ENCODE measurements around the gene NAA80. TPM values are rescaled to one million over a fixed set of nuclear protein-coding genes. Genes with fewer than 3 reads are reported as not detected.

Gene NAA80
- total RNA-seq, 6 experiments from 2014 or later = 2.5 to 6.2 (median 3.5) TPM

DNA sequence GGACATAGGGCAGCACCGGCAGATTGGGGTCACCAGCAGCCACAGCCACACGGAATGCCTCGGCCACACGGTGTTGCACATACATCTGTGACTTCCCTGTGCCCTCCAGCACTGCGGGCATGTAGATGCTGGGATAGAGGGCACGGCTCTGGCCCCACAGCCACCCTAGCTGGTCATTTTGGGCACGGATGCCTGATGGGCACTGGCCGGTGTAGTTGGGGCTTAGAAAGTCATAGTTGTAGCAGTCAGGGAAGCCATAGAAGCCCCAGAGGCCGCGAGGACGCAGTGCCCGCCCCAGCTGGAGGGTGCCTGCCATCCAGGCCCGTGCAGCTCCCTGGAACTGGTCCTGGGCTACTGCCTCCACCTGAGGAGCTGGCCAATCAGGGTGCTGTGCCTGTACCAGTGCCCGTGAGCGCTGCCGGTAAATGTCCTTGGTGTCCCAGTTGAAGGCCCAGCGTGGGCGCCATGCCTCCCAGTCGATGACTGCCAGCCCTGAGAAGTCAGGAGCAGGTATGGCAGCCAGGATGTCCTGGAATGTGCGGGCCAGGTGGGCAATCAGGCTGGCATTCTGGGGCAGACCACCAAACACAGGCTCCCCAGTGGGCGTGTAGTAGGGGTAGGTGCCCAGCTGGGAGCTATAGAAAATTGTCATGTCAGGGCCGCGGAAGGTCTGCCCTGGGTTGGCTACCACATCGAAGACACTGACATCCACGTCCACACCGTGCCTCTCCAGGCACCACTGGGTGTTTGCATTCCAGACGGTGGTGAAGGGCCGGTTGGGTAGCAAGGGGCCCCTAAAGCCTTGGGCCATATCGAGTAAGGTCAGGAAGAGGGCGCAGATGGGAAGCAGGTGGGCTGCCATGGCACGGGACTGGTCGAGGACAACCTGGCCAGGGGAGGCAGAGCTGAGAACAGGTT, 3.1 kb upstream of the NAA80 start:
- H3K27me3 ChIP-seq = no peaks in the 10 kb centered on the region
- peak; percentile 79 for TF ChIP-seq POLR2A (IDR thresholded peaks at IDR 0.05)
- TF ChIP-seq, protein P1, sequence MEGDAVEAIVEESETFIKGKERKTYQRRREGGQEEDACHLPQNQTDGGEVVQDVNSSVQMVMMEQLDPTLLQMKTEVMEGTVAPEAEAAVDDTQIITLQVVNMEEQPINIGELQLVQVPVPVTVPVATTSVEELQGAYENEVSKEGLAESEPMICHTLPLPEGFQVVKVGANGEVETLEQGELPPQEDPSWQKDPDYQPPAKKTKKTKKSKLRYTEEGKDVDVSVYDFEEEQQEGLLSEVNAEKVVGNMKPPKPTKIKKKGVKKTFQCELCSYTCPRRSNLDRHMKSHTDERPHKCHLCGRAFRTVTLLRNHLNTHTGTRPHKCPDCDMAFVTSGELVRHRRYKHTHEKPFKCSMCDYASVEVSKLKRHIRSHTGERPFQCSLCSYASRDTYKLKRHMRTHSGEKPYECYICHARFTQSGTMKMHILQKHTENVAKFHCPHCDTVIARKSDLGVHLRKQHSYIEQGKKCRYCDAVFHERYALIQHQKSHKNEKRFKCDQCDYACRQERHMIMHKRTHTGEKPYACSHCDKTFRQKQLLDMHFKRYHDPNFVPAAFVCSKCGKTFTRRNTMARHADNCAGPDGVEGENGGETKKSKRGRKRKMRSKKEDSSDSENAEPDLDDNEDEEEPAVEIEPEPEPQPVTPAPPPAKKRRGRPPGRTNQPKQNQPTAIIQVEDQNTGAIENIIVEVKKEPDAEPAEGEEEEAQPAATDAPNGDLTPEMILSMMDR (IDR thresholded peaks at IDR 0.05) = no peak
- H3K4me1 ChIP-seq = peaks cover 0 to 26% (median 14%) of the 10 kb centered on the region in 4 donors
- ATAC-seq (peak; percentile 4 to 35 (median 20)), DNase-seq (peak; percentile 79 to 93 (median 92))
- H3K4me3 ChIP-seq = peak overlapping the region; percentile 58 to 77 (median 59)
- H3K36me3 ChIP-seq = no peaks in the 10 kb centered on the region
- 13% methylated on average over 6 of the region's 32 CpGs for WGBS (ENCODE audit: insufficient coverage, low coverage, low lambda C conversion rate, missing lambda C conversion rate)
- H3K27ac ChIP-seq = peak overlapping the region; percentile 86 to 96 (median 88)
- intact Hi-C loops (cut with DNase I) = no loop called here
- no peaks in the 10 kb centered on the region for H3K9me3 ChIP-seq

DNA sequence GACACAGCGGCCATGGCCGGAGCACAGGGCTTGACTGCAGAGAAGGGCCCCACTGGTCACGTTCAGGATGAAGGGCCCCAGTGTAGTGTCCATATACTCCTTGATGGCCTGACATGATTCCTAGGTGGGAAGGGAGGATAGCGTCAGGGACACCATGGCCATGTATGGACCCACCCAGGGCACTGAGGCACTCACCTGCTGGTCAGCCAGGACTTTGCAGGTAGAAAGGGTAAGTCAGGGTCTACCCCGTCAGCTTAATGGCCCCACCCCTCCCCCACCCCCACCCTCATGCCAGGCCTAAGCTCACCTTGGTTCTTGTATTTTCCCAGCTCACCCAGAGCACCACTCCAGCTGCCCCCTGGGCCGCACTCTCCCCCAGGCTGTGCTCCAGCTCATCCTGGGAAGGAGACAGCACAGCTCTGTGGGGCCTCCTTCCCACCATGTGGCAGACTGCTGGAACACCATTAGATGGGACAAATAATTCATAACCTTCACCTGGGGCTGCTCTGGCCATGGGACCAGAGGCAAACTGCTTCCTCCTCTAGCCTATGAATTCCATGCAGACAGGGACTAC, 1.6 kb upstream of the NAA80 start:
- peaks cover 0 to 26% (median 14%) of the 10 kb centered on the region in 4 donors for H3K4me1 ChIP-seq
- H3K36me3 ChIP-seq = no peaks in the 10 kb centered on the region
- H3K4me3 ChIP-seq = peak overlapping the region in 2 of 3 donors; percentile 59 to 77
- no peaks in the 10 kb centered on the region for H3K27me3 ChIP-seq
- DNase-seq = no peak
- 33% methylated on average over 1 of the region's 6 CpGs for WGBS (ENCODE audit: insufficient coverage, low coverage, low lambda C conversion rate, missing lambda C conversion rate)
- TF ChIP-seq POLR2A (IDR thresholded peaks at IDR 0.05) = no peak
- TF ChIP-seq, protein P1 (IDR thresholded peaks at IDR 0.05) = no peak
- no peaks in the 10 kb centered on the region for H3K9me3 ChIP-seq
- intact Hi-C loops (cut with DNase I) = no loop called here
- no peak for ATAC-seq
- H3K27ac ChIP-seq = peak overlapping the region; percentile 78 to 96 (median 86)

DNA sequence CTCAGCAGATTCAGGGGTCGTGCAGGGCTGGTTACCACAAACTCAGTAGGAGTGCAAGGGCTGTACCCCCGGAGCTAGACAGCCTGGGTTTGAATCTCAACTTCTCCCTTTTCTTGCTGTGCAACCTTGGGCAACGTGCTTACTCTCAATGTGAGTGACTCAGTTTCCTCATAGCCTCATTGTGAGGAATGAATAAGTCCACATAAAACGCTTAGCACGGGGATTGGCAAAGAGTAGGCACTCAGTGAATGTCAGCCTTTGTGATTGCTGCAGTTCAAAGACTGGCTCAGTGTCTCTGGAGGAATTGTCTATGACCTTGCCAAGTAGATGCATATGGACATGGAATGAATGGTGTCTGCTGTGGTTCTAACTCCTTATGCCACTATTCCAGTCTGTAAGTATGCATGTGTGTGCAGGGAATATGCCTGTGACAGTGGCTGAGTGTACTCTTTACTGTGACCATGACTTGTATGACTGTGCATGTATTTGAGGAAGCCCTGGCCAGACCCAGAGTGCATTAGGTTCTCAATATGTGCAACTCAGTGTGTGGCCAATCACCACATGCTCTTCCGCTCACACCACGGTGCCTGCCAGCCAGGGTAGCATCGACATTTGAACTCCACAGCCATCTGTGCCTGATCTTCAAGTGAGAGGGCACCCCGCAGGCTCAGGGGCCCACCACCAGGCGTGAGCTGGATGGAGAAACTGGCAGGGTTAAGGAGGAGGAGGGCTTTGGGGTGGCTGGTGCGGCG, 900 bp upstream of the NAA80 start:
- TF ChIP-seq, protein P1 (IDR thresholded peaks at IDR 0.05) = no peak
- TF ChIP-seq POLR2A (IDR thresholded peaks at IDR 0.05) = peak; percentile 8
- Histone ChIP-seq H3K4me1 (peaks cover 0 to 26% (median 14%) of the 10 kb centered on the region in 4 donors), H3K4me3 (peak overlapping the region; percentile 4 to 25 (median 23)), H3K9me3 (no peaks in the 10 kb centered on the region), H3K27me3 (no peaks in the 10 kb centered on the region), H3K27ac (peak overlapping the region; percentile 78 to 96 (median 86)), H3K36me3 (no peaks in the 10 kb centered on the region)
- WGBS (ENCODE audit: insufficient coverage, low coverage, low lambda C conversion rate, missing lambda C conversion rate) = 7% methylated on average over 7 of the region's 12 CpGs
- intact Hi-C loops (cut with DNase I) = no loop called here
- ATAC-seq (no peak), DNase-seq (peak in 2 of 3 donors; percentile 37 to 70)

DNA sequence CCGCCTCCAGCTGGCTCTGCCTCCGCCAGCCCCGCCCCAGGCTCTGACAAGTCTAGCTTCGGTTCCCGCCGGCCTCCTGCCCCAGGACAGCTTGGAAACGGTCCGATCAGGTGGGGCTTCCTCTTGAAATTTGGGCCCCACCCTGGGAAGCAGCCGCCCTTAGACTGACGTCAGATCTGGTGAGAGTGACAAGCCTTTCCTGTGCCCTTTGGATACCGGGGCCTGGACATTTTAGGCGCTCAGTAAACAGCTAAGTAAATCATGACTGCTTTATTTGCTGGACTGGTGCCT, 378 bp upstream of the NAA80 start:
- DNase-seq = no peak
- H3K9me3 ChIP-seq = no peaks in the 10 kb centered on the region
- ATAC-seq = no peak
- H3K4me3 ChIP-seq = peak overlapping the region; percentile 4 to 25 (median 23)
- TF ChIP-seq POLR2A (IDR thresholded peaks at IDR 0.05) = no peak
- TF ChIP-seq, protein P1 (IDR thresholded peaks at IDR 0.05) = no peak
- H3K27ac ChIP-seq = peak overlapping the region; percentile 78 to 96 (median 86)
- intact Hi-C loops (cut with DNase I) = no loop called here
- H3K4me1 ChIP-seq = peaks cover 0 to 26% (median 14%) of the 10 kb centered on the region in 4 donors
- no peaks in the 10 kb centered on the region for H3K36me3 ChIP-seq
- WGBS (ENCODE audit: insufficient coverage, low coverage, low lambda C conversion rate, missing lambda C conversion rate) = 0% methylated on average over 11 of the region's 12 CpGs
- no peaks in the 10 kb centered on the region for H3K27me3 ChIP-seq
